ENCODE data around the gene ZC3H12D.

Gene ZC3H12D

GRCh38 chr6:149400050-149400449 is 84.8 kb downstream of the ZC3H12D start, which contains the start of gene SUMO4:
Gene SUMO4 (plus strand): TSS chr6:149400262. CDS start chr6:149400392, 130 bp downstream.
- Mint-ChIP-seq H3K27ac (no peak within 1 kb of the TSS), H3K36me3 (ENCODE audit: low read depth) (peaks cover 91% of the 10 kb centered on the region), H3K9me3 (peaks cover 14% of the 10 kb centered on the region), H3K4me1 (no peaks in the 10 kb centered on the region), H3K27me3 (ENCODE audit: low read depth, poor library complexity) (no peaks in the 10 kb centered on the region), H3K4me3 (no peak within 1 kb of the TSS)
- no peak for DNase-seq
- TF ChIP-seq CTCF (IDR thresholded peaks at IDR 0.05), result no peak

- H3K4me1 Mint-ChIP-seq, result peaks cover 3% of the 10 kb centered on the region
- H3K27ac Mint-ChIP-seq, result no peak overlapping the region
- DNase-seq, result no peak
- peaks cover 91% of the 10 kb centered on the region for H3K36me3 Mint-ChIP-seq (ENCODE audit: low read depth)
- TF ChIP-seq CTCF (IDR thresholded peaks at IDR 0.05), result no peak
- no peaks in the 10 kb centered on the region for H3K27me3 Mint-ChIP-seq (ENCODE audit: low read depth, poor library complexity)
- peaks cover 14% of the 10 kb centered on the region for H3K9me3 Mint-ChIP-seq
- H3K4me3 Mint-ChIP-seq, result no peak overlapping the region
Observed at GRCh38 chr6:149397384-149397783, 87.4 kb downstream of the ZC3H12D start.

Data from nephron progenitor cell (in vitro differentiated cells).